Neutrophil (primary cell): ENCODE measurements around the gene USP12.

Experiments
- H3K27ac ChIP-seq: fragments of 200-600 bp; sonication (generic); 2 replicates; pipeline ENCODE4 v1.5.1; 2016; ENCODE audit warnings: mild to moderate bottlenecking, moderate library complexity
- H3K27me3 ChIP-seq: fragments of 200-600 bp; sonication (generic); 2 replicates; pipeline ENCODE4 v1.6.0; 2016; ENCODE audit warnings: mild to moderate bottlenecking
- H3K36me3 ChIP-seq: fragments of 200-600 bp; sonication (generic); 2 replicates; pipeline ENCODE4 v1.5.1; 2017
- H3K4me1 ChIP-seq, 2 experiments: fragments of 200-600 bp in 1 of 2; sonication (generic) in 1 of 2; 1 replicate in 1 of 2; 2 replicates in 1 of 2; pipeline versions ENCODE4 v1.5.1 to v1.6.1; 2013 to 2016; ENCODE audit warnings: low read depth in 1 of 2, low read length in 1 of 2, mild to moderate bottlenecking in 1 of 2, moderate library complexity in 1 of 2; ENCODE audit not compliant: control insufficient read depth in 1 of 2, insufficient read depth in 1 of 2
- H3K4me3 ChIP-seq, 2 experiments: fragments of 200-600 bp in 1 of 2; sonication (generic) in 1 of 2; 1 replicate in 1 of 2; 2 replicates in 1 of 2; pipeline ENCODE4 v1.5.1; 2013 to 2016; ENCODE audit warnings: low read depth in 1 of 2, low read length in 1 of 2, mild to moderate bottlenecking in 1 of 2, moderate library complexity in 1 of 2
- H3K9me3 ChIP-seq: fragments of 200-600 bp; sonication (generic); 2 replicates; pipeline ENCODE4 v1.5.1; 2016
- TF ChIP-seq, protein P1 (sequence below): fragments of 200-600 bp; sonication (generic); IDR thresholded peaks from 2 replicates; pipeline ENCODE4 v1.5.1; 2016; ENCODE audit warnings: antibody characterized with exemption

USP12 gene

DNA sequence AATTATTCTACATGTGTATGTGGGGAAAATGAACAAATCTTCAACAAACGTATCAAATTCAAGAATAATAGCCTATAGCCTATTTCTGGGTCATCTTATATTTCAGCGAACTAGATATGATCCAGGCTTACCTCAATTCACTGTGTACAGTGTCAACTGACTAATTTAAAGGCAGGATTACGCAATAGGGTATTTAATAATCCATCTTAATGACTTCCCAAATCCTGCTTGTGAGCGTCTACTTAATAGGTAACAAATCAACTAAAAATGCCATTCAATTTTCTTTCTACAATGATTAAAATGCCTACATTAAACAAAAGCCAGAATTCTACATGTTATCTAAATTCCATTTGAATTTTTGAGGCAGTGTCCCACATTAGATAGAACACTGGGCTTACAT lies 67.0 kb downstream of the USP12 start:
- Histone ChIP-seq H3K27me3 (no peaks in the 10 kb centered on the region), H3K27ac (no peak overlapping the region), H3K9me3 (no peaks in the 10 kb centered on the region), H3K4me1 (no peaks in the 10 kb centered on the region), H3K36me3 (no peaks in the 10 kb centered on the region), H3K4me3 (no peak overlapping the region)
- TF ChIP-seq, protein P1, sequence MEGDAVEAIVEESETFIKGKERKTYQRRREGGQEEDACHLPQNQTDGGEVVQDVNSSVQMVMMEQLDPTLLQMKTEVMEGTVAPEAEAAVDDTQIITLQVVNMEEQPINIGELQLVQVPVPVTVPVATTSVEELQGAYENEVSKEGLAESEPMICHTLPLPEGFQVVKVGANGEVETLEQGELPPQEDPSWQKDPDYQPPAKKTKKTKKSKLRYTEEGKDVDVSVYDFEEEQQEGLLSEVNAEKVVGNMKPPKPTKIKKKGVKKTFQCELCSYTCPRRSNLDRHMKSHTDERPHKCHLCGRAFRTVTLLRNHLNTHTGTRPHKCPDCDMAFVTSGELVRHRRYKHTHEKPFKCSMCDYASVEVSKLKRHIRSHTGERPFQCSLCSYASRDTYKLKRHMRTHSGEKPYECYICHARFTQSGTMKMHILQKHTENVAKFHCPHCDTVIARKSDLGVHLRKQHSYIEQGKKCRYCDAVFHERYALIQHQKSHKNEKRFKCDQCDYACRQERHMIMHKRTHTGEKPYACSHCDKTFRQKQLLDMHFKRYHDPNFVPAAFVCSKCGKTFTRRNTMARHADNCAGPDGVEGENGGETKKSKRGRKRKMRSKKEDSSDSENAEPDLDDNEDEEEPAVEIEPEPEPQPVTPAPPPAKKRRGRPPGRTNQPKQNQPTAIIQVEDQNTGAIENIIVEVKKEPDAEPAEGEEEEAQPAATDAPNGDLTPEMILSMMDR = no peak

DNA sequence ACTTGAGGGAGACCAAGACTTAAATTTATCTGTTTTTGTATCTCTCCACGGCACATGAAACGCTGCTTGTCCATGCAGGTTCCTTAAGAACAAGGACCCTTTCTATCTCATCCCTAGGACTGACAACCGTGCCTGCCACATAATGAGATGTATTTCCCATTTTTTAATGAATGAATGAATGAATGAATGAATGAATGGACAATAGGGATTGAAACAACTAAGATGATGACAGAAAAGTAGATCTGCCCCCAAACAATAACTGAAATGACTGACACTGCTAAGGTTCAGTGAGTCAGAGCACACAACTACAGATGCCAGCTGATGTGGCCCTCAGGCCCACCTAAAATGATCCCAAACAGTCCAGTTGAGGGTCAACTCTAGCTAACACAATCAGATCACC lies 69.8 kb downstream of the USP12 start:
- H3K36me3 ChIP-seq = no peaks in the 10 kb centered on the region
- H3K9me3 ChIP-seq = no peaks in the 10 kb centered on the region
- H3K27ac ChIP-seq = no peak overlapping the region
- H3K27me3 ChIP-seq = no peaks in the 10 kb centered on the region
- H3K4me1 ChIP-seq = no peaks in the 10 kb centered on the region
- TF ChIP-seq, protein P1 = no peak
- no peak overlapping the region for H3K4me3 ChIP-seq

- Histone ChIP-seq H3K9me3 (no peaks in the 10 kb centered on the region), H3K27me3 (no peaks in the 10 kb centered on the region), H3K4me1 (no peaks in the 10 kb centered on the region), H3K4me3 (no peak overlapping the region), H3K36me3 (no peaks in the 10 kb centered on the region), H3K27ac (no peak overlapping the region)
- TF ChIP-seq, protein P1 = no peak
Measured at GRCh38 chr13:27101289-27101688, 70.3 kb downstream of the USP12 start.

- H3K9me3 ChIP-seq = no peaks in the 10 kb centered on the region
- H3K27me3 ChIP-seq = no peaks in the 10 kb centered on the region
- no peaks in the 10 kb centered on the region for H3K4me1 ChIP-seq
- TF ChIP-seq, protein P1 = no peak
- H3K27ac ChIP-seq = no peak overlapping the region
- H3K4me3 ChIP-seq = no peak overlapping the region
- peaks cover 10% of the 10 kb centered on the region for H3K36me3 ChIP-seq
Measured at GRCh38 chr13:27097691-27098090, 73.9 kb downstream of the USP12 start.

DNA sequence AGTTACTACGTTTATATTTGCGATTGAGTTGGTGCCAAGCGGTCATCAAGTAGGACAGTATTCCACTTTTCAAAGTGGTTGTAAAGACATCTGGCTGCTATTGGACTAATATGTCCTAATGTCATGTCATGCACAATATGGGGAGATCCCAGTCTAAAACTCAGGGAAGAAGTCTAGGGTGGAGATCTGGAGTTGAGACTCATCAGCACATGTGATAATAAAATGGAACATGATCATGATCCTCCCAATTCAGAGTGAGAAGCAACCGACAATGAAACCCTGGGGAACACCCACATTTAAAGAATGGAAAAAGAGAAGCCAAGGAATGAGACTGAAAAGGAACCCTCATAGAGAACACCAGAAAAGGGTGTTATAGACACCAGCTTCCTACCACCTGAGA lies 80.2 kb downstream of the USP12 start:
- no peaks in the 10 kb centered on the region for H3K4me1 ChIP-seq
- no peak overlapping the region for H3K4me3 ChIP-seq
- TF ChIP-seq, protein P1 = no peak
- no peaks in the 10 kb centered on the region for H3K9me3 ChIP-seq
- no peak overlapping the region for H3K27ac ChIP-seq
- H3K27me3 ChIP-seq = no peaks in the 10 kb centered on the region
- peaks cover 22% of the 10 kb centered on the region for H3K36me3 ChIP-seq

GRCh38 chr13:27088619-27089018 lies 83.0 kb downstream of the USP12 start:
- TF ChIP-seq, protein P1 = no peak
- Histone ChIP-seq H3K27me3 (no peaks in the 10 kb centered on the region), H3K4me3 (no peak overlapping the region), H3K36me3 (peaks cover 13% of the 10 kb centered on the region), H3K4me1 (peaks cover 0 to under 1% of the 10 kb centered on the region in 2 experiments), H3K9me3 (no peaks in the 10 kb centered on the region), H3K27ac (no peak overlapping the region)
